Glutamatergic neuron (in vitro differentiated cells): ENCODE data around the gene PTTG1IP. TPM values are rescaled to one million over a fixed set of nuclear protein-coding genes. Genes with fewer than 3 reads are reported as not detected.

Experiments used
- DNase-seq: peaks from one replicate; pipeline ENCODE4 v3.0.0; 2022
- H3K27ac Mint-ChIP-seq: one replicate; pipeline ENCODE4 v1.8.0; 2020; ENCODE audit warnings: mild to moderate bottlenecking, mixed read lengths, inconsistent platforms; ENCODE audit not compliant: unreplicated experiment
- H3K27me3 Mint-ChIP-seq: one replicate; pipeline ENCODE4 v1.8.0; 2020; ENCODE audit warnings: mild to moderate bottlenecking, moderate library complexity, mixed read lengths, inconsistent platforms; ENCODE audit not compliant: unreplicated experiment
- H3K36me3 Mint-ChIP-seq: one replicate; pipeline ENCODE4 v1.8.0; 2020; ENCODE audit warnings: mild to moderate bottlenecking, mixed read lengths, inconsistent platforms; ENCODE audit not compliant: unreplicated experiment
- H3K4me1 Mint-ChIP-seq: one replicate; pipeline ENCODE4 v1.8.0; 2020; ENCODE audit warnings: mild to moderate bottlenecking, low read depth, mixed read lengths, inconsistent platforms; ENCODE audit not compliant: unreplicated experiment
- H3K4me3 Mint-ChIP-seq: one replicate; pipeline ENCODE4 v1.8.0; 2020; ENCODE audit warnings: mild to moderate bottlenecking, mixed read lengths, inconsistent platforms; ENCODE audit not compliant: unreplicated experiment
- H3K9me3 Mint-ChIP-seq: one replicate; pipeline ENCODE4 v1.8.0; 2020; ENCODE audit warnings: mild to moderate bottlenecking, moderate library complexity, mixed read lengths, inconsistent platforms; ENCODE audit not compliant: unreplicated experiment
- total RNA-seq: library from RNA; stranded (reverse); fragmentation: NEBNext Ultra II Directional; extraction: Animal tissue kit (Norgen Biotek cat#: 25700); gene quantifications from one replicate; pipeline ENCODE4 v1.2.1, GENCODE V29; 2021; ENCODE audit not compliant: unreplicated experiment
- TF ChIP-seq, protein P1 (sequence below): fragments of 200-600 bp; sonication (generic); IDR thresholded peaks from one replicate; pipeline ENCODE4 v1.5.0; 2021; ENCODE audit not compliant: partially characterized antibody, unreplicated experiment

Gene PTTG1IP
- total RNA-seq, 1 donor from 2014 or later: 249 TPM

DNA sequence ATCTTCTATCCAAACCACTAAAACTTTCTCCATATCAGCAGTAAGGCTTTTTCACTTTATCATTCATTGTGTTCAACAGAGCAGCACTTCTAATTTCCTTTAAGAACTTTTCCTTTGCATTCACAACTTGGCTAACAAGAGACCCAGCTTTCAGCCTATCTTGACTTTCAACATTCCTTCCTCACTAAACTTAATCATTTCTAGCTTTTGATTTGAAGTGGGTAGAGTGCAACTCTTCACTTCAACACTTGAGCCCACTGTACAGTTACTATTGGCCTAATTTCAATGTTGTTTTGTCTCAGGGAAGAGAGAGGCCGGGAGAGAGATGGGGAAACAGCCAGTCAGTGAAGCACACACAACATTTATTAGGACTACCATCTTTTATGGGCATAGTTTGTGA is 73.8 kb downstream of the PTTG1IP start:
- H3K9me3 Mint-ChIP-seq: peaks cover 10% of the 10 kb centered on the region
- H3K27me3 Mint-ChIP-seq: peaks cover 11% of the 10 kb centered on the region
- no peak overlapping the region for H3K27ac Mint-ChIP-seq
- peaks cover 5% of the 10 kb centered on the region for H3K36me3 Mint-ChIP-seq
- H3K4me1 Mint-ChIP-seq: peaks cover 27% of the 10 kb centered on the region
- no peak for DNase-seq
- TF ChIP-seq, protein P1, sequence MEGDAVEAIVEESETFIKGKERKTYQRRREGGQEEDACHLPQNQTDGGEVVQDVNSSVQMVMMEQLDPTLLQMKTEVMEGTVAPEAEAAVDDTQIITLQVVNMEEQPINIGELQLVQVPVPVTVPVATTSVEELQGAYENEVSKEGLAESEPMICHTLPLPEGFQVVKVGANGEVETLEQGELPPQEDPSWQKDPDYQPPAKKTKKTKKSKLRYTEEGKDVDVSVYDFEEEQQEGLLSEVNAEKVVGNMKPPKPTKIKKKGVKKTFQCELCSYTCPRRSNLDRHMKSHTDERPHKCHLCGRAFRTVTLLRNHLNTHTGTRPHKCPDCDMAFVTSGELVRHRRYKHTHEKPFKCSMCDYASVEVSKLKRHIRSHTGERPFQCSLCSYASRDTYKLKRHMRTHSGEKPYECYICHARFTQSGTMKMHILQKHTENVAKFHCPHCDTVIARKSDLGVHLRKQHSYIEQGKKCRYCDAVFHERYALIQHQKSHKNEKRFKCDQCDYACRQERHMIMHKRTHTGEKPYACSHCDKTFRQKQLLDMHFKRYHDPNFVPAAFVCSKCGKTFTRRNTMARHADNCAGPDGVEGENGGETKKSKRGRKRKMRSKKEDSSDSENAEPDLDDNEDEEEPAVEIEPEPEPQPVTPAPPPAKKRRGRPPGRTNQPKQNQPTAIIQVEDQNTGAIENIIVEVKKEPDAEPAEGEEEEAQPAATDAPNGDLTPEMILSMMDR: no peak
- H3K4me3 Mint-ChIP-seq: peak overlapping the region; percentile 95

Other genes starting within 250 kb of the PTTG1IP start
- not detected for gene KRTAP10-9, start 246.6 kb downstream of the PTTG1IP start, total RNA-seq
- gene KRTAP10-10, start 236.3 kb downstream of the PTTG1IP start, total RNA-seq: not detected
- gene KRTAP10-11, start 227.3 kb downstream of the PTTG1IP start, total RNA-seq: not detected
- gene KRTAP12-4, start 219.0 kb downstream of the PTTG1IP start, total RNA-seq: not detected
- gene KRTAP12-3, start 215.8 kb downstream of the PTTG1IP start, total RNA-seq: not detected
- not detected for gene KRTAP12-2, start 206.8 kb downstream of the PTTG1IP start, total RNA-seq
- gene KRTAP12-1, start 191.5 kb downstream of the PTTG1IP start, total RNA-seq: not detected
- gene KRTAP10-12, start 176.5 kb downstream of the PTTG1IP start, total RNA-seq: not detected
- not detected for gene TSPEAR, start 162.1 kb downstream of the PTTG1IP start, total RNA-seq
- gene UBE2G2, start 71.9 kb downstream of the PTTG1IP start, total RNA-seq: 77.7 TPM
- 63.5 TPM for gene SUMO3, start 55.6 kb downstream of the PTTG1IP start, total RNA-seq
- gene ITGB2, start 47.2 kb upstream of the PTTG1IP start, total RNA-seq: 0.91 TPM
- 30.7 TPM for gene SLX9, start 66.3 kb upstream of the PTTG1IP start, total RNA-seq
- gene ADARB1, start 200.9 kb upstream of the PTTG1IP start, total RNA-seq: 49.2 TPM